ENCODE measurements around the gene XYLT2.
"Not testable (repeated sequence)": the region's sequence is repeated elsewhere in the genome, so short reads cannot be mapped to it uniquely, and the experiment has no call there.

Gene XYLT2

GRCh38 chr17:50345432-50346312 lies at the start of gene XYLT2:
TSS of gene XYLT2 (plus strand) at chr17:50346126. CDS start at chr17:50346141, 15 bp downstream.
- DNase-seq, result peak; percentile 79

GRCh38 chr17:50297407-50297865 lies 48.5 kb upstream of the XYLT2 start:
- peak; percentile 50 for DNase-seq

DNA sequence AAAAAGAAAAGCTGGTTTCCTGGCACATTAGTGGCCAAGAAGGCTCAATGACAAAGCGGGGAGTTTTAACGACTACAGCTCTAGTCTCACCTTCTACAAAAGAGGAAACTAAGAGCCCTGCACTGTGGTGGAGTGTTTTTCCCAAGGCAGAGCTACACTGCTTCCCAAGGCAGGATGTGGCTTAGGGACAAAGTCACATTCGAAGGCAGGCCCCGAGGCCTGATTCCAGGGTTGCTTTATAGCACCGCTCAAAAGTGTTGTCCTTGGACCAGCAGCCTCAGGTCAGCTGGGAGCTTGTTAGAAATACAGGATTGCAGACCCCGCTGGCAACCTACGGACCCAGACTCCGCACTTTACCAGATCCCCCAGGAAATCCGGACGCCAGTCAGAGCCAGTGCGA lies 47.9 kb upstream of the XYLT2 start:
- DNase-seq, result no peak

- no peak for DNase-seq
Observed at GRCh38 chr17:50299776-50300175, 46.1 kb upstream of the XYLT2 start.

DNA sequence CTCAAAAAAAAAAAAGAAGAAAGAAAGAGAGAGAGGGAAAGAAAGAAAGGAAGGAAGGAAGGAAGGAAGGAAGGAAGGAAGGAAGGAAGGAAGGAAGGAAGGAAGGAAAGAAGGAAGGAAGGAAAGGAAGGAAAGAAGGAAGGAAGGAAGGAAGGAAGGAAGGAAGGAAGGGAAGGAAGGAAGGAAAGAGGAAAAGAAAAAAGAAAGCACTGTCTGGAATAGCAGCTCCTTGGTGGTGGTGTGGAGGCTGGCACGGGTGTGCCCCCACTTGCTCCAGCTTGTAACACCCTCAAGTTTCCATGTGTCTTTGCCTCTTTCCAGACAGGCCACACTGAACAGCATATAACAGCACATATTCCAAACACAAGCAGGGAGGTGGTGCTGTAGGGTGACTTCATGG lies 45.1 kb upstream of the XYLT2 start:
- not testable (repeated sequence) for DNase-seq

- DNase-seq, result no peak
Observed at GRCh38 chr17:50301891-50302584, 43.9 kb upstream of the XYLT2 start.

DNA sequence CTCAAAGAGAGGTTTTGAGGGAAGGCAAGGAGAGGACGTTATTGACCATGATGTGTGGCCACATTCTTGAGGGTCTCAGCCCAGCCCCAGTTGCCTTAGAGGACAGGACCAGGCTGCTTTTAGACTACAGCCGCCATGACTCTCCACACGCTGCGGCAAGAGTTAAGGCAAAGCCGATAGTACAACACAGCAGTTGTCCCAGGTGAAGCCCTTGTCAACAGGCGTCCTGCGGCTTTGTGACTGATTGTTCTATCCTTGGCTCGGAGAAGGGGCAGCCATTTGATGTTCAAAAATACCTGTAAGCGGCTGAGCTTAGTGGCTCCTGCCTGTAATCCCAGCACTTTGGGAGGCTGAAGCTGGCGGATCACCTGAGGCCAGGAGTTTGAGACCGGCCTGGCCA lies 42.9 kb upstream of the XYLT2 start:
- DNase-seq, result no peak

DNA sequence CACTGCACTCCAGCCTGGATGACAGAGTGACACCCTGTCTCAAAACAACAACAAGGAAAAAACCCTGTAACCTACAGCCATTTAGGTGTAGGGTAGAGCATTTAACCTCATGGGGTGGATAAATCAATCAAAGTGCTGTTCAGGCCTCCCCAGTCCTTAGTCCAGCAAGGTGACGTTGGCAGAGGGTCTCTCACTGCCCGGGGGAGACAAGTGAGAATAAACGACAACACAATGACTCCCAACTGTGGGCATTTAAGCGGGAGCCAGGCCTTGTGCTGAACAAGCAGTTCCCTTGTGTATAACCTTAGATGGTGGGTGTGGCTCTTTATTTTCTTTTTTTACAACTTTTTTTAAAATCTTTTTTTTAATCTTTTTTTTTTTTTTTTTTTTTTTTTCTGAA lies 42.3 kb upstream of the XYLT2 start:
- DNase-seq, result no peak

GRCh38 chr17:50304781-50305404 lies 41.0 kb upstream of the XYLT2 start:
- DNase-seq, result no peak

GRCh38 chr17:50307654-50308053 lies 38.3 kb upstream of the XYLT2 start:
- DNase-seq, result no peak

GRCh38 chr17:50308666-50309065 lies 37.3 kb upstream of the XYLT2 start:
- no peak for DNase-seq

GRCh38 chr17:50310455-50311111 lies 35.3 kb upstream of the XYLT2 start:
- DNase-seq, result no peak

DNA sequence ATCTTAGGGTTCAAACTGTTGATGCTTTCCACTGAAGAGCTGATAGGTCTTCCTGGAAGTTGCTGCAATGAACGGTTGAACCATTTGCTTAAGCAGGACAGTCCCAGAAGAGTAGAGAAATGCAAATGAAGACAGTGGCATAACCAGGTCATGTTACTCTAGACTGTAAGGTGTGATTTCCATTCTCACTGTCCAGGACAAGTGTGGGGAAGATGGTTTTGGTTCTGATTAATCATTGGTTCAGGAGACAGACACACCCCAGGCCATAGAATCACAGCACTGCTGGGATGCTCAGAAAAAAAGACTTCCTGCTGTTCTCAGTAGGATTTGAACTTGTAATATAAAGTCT lies 34.8 kb upstream of the XYLT2 start:
- DNase-seq, result no peak

- no peak for DNase-seq
Observed at GRCh38 chr17:50311483-50311882, 34.4 kb upstream of the XYLT2 start.

DNA sequence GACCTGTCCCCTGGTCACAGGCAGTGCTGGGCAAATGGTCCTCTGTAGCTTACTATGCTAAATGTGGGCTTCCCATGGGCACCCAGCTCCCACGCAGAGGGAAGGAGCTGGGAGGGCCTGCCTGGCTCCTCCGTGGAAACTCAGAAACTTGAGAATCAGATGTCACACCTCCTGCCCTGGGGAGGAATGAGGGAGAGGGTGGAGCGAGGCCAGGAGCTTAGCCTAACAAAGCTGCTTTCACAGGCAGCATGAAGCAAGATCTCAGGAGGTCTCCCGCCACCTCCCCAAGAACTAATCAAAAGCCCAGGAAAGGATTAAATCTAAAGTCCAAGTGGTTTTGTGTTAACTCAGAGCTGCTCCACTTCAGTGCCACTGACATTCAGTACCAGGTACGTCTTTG lies 33.6 kb upstream of the XYLT2 start:
- DNase-seq, result no peak

DNA sequence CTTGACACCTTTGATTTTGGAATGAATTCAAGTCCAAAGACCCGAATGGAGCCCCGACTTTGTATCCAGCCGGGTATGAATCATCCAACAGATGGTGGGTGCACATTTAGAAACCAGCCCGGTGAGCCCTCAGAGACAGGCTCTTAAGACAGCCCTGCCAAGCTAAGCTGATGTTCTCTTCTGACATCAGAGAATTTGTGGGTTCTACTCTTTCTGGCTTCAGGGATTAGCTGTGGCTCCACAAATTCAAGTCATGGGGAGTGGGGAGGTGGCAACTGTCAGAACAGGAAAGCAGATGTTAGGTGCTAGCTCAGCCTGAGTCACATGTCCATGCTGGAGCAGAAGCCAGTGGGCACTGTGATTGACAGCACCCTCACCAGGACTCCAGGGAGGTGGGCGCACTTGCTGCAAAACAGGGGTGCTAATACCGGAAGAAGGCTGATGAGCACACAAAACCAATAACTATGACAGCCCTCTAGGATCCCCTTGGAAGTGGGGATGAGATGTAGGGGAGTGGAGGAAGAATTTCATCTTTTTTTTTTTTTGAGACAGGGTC lies 31.4 kb upstream of the XYLT2 start:
- no peak for DNase-seq

- no peak for DNase-seq
Observed at GRCh38 chr17:50316016-50316587, 29.8 kb upstream of the XYLT2 start.

- not testable (repeated sequence) for DNase-seq
Observed at GRCh38 chr17:50316660-50317059, 29.3 kb upstream of the XYLT2 start.

DNA sequence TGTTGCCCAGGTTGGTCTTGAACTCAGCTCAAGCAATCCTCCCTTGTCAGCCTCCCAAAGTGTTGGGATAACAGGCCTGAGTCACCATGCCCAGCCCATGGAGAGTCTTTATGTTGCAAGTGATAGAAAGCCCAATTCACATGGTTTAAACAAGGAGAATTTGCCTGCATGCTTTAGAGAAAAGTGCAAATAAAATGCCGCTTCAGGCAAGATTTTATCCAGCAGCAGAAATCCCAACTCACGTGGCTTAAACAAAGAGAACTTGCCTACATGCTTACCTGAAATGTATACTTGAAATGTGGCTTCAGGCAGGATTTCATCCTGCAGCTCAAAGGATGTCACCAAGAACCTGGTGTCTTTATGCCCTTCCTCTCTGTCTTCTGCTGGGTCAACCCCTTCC lies 28.8 kb upstream of the XYLT2 start:
- no peak for DNase-seq

DNA sequence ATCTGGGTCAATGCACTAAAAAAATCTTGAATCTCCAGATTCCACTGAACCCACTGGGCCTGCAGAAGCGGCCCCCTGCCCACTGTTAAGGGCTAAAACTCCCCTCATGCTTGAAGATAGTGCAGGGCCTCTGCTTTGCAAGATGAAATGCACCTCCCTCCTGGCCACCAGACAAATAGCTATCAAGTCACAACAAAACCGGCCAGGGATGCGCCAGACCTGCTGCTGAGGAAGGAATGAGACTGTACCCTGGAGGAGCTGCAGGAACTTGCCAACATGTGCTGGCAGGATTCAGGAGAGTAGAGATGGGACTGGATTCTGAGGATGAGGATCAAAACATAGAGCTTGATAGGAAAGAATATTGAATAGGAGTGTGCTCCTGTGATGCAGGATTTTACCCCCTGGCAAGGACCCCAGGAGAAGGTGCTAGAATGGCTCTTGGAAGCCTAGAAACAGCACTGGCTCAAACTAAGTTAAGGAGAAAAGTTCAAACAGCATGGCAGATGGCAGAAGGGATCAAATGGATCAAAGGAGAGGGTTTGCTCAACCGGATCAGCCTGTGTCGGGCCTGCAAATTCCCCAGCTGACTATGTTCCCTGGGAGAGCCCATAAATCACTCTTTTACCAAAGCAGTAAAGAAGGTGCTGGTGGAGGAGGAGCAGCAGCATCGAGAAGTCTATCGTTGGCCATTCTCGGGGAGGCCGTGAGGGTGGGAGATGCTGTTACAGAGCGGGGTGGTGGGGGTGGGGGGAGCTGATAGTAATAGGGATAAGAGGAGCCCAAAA lies 27.2 kb upstream of the XYLT2 start:
- peak; percentile 33 for DNase-seq

GRCh38 chr17:50319306-50320004 lies 26.5 kb upstream of the XYLT2 start:
- DNase-seq, result no peak
